Stimulated activated naive CD8-positive, alpha-beta T cell treated with anti-CD3 and anti-CD28 coated beads, Interleukin-15, Interleukin-2, amounts not matched to agents 100 ng/mL and 50 ng/mL, for 24 hours (primary cell): ENCODE data around the gene TSPAN1.

ENCODE experiments used
- H3K27ac Mint-ChIP-seq: one replicate; pipeline ENCODE4 v1.8.0; 2021; ENCODE audit warnings: mild to moderate bottlenecking, mixed read lengths
- H3K27me3 Mint-ChIP-seq: one replicate; pipeline ENCODE4 v1.8.0; 2021; ENCODE audit warnings: mixed read lengths
- H3K36me3 Mint-ChIP-seq: one replicate; pipeline ENCODE4 v1.8.0; 2021; ENCODE audit warnings: low read depth, mixed read lengths
- H3K4me1 Mint-ChIP-seq: one replicate; pipeline ENCODE4 v1.8.0; 2021; ENCODE audit warnings: low read depth, mixed read lengths
- H3K4me3 Mint-ChIP-seq: one replicate; pipeline ENCODE4 v1.8.0; 2021; ENCODE audit warnings: mild to moderate bottlenecking, mixed read lengths
- H3K9me3 Mint-ChIP-seq: one replicate; pipeline ENCODE4 v1.8.0; 2021; ENCODE audit warnings: mixed read lengths

The TSPAN1 gene

GRCh38 chr1:46191033-46191701 is 16.3 kb downstream of the TSPAN1 start:
- Mint-ChIP-seq H3K27me3 (no peaks in the 10 kb centered on the region), H3K4me3 (no peak overlapping the region), H3K27ac (no peak overlapping the region), H3K4me1 (no peaks in the 10 kb centered on the region), H3K9me3 (no peaks in the 10 kb centered on the region), H3K36me3 (peaks cover 21% of the 10 kb centered on the region)

GRCh38 chr1:46192171-46192570 is 17.3 kb downstream of the TSPAN1 start:
- no peak overlapping the region for H3K27ac Mint-ChIP-seq
- no peak overlapping the region for H3K4me3 Mint-ChIP-seq
- peaks cover 21% of the 10 kb centered on the region for H3K36me3 Mint-ChIP-seq
- no peaks in the 10 kb centered on the region for H3K27me3 Mint-ChIP-seq
- H3K9me3 Mint-ChIP-seq: no peaks in the 10 kb centered on the region
- peaks cover 7% of the 10 kb centered on the region for H3K4me1 Mint-ChIP-seq

- Mint-ChIP-seq H3K9me3 (no peaks in the 10 kb centered on the region), H3K36me3 (peaks cover 21% of the 10 kb centered on the region), H3K27me3 (no peaks in the 10 kb centered on the region), H3K4me3 (no peak overlapping the region), H3K4me1 (peaks cover 11% of the 10 kb centered on the region), H3K27ac (no peak overlapping the region)
Measured at GRCh38 chr1:46193285-46193684, 18.4 kb downstream of the TSPAN1 start.

- Mint-ChIP-seq H3K36me3 (peaks cover 21% of the 10 kb centered on the region), H3K4me1 (peaks cover 14% of the 10 kb centered on the region), H3K27me3 (no peaks in the 10 kb centered on the region), H3K4me3 (no peak overlapping the region), H3K9me3 (no peaks in the 10 kb centered on the region), H3K27ac (no peak overlapping the region)
Measured at GRCh38 chr1:46193984-46194570, 19.2 kb downstream of the TSPAN1 start.

GRCh38 chr1:46194641-46195193 is 19.8 kb downstream of the TSPAN1 start:
- Mint-ChIP-seq H3K27me3 (no peaks in the 10 kb centered on the region), H3K9me3 (no peaks in the 10 kb centered on the region), H3K4me1 (peaks cover 19% of the 10 kb centered on the region), H3K27ac (no peak overlapping the region), H3K36me3 (peaks cover 16% of the 10 kb centered on the region), H3K4me3 (no peak overlapping the region)

- Mint-ChIP-seq H3K36me3 (peaks cover 16% of the 10 kb centered on the region), H3K9me3 (no peaks in the 10 kb centered on the region), H3K27me3 (no peaks in the 10 kb centered on the region), H3K4me3 (no peak overlapping the region), H3K27ac (no peak overlapping the region), H3K4me1 (peaks cover 19% of the 10 kb centered on the region)
Measured at GRCh38 chr1:46196609-46197008, 21.7 kb downstream of the TSPAN1 start.

- Mint-ChIP-seq H3K27me3 (no peaks in the 10 kb centered on the region), H3K4me3 (peak overlapping the region; percentile 88), H3K36me3 (peaks cover 14% of the 10 kb centered on the region), H3K4me1 (peaks cover 20% of the 10 kb centered on the region), H3K9me3 (no peaks in the 10 kb centered on the region), H3K27ac (peak overlapping the region; percentile 85)
Measured at GRCh38 chr1:46197560-46197963, 22.7 kb downstream of the TSPAN1 start.

GRCh38 chr1:46197964-46198811 is 23.3 kb downstream of the TSPAN1 start, which contains the start of gene POMGNT1:
Gene POMGNT1, minus strand, starts transcription at chr1:46198434. Its CDS starts 613 bp downstream, at chr1:46197821.
- Mint-ChIP-seq H3K27ac (peak within 1 kb of the TSS; percentile 85), H3K36me3 (peaks cover 10% of the 10 kb centered on the region), H3K27me3 (no peaks in the 10 kb centered on the region), H3K4me3 (peak within 1 kb of the TSS; percentile 88), H3K9me3 (no peaks in the 10 kb centered on the region), H3K4me1 (peaks cover 25% of the 10 kb centered on the region)

- Mint-ChIP-seq H3K4me3 (peak overlapping the region; percentile 88), H3K9me3 (no peaks in the 10 kb centered on the region), H3K4me1 (peaks cover 28% of the 10 kb centered on the region), H3K27ac (no peak overlapping the region), H3K27me3 (no peaks in the 10 kb centered on the region), H3K36me3 (peaks cover 7% of the 10 kb centered on the region)
Measured at GRCh38 chr1:46199233-46199749, 24.4 kb downstream of the TSPAN1 start.

GRCh38 chr1:46203738-46204405 is 29.0 kb downstream of the TSPAN1 start:
- Mint-ChIP-seq H3K27me3 (no peaks in the 10 kb centered on the region), H3K9me3 (no peaks in the 10 kb centered on the region), H3K36me3 (no peaks in the 10 kb centered on the region), H3K4me1 (peaks cover 15% of the 10 kb centered on the region), H3K27ac (no peak overlapping the region), H3K4me3 (peak overlapping the region; percentile 55)

- Mint-ChIP-seq H3K4me3 (peak overlapping the region; percentile 55), H3K36me3 (no peaks in the 10 kb centered on the region), H3K27me3 (no peaks in the 10 kb centered on the region), H3K9me3 (no peaks in the 10 kb centered on the region), H3K27ac (no peak overlapping the region), H3K4me1 (peaks cover 11% of the 10 kb centered on the region)
Measured at GRCh38 chr1:46204406-46204742, 29.5 kb downstream of the TSPAN1 start.

GRCh38 chr1:46205141-46205540 is 30.3 kb downstream of the TSPAN1 start:
- Mint-ChIP-seq H3K4me3 (no peak overlapping the region), H3K9me3 (no peaks in the 10 kb centered on the region), H3K27ac (no peak overlapping the region), H3K4me1 (peaks cover 9% of the 10 kb centered on the region), H3K27me3 (no peaks in the 10 kb centered on the region), H3K36me3 (no peaks in the 10 kb centered on the region)

- Mint-ChIP-seq H3K36me3 (no peaks in the 10 kb centered on the region), H3K4me3 (no peak overlapping the region), H3K9me3 (no peaks in the 10 kb centered on the region), H3K27ac (no peak overlapping the region), H3K4me1 (peaks cover 9% of the 10 kb centered on the region), H3K27me3 (no peaks in the 10 kb centered on the region)
Measured at GRCh38 chr1:46205791-46206190, 30.9 kb downstream of the TSPAN1 start.

GRCh38 chr1:46206399-46206798 is 31.5 kb downstream of the TSPAN1 start:
- H3K4me1 Mint-ChIP-seq: peaks cover 9% of the 10 kb centered on the region
- H3K27me3 Mint-ChIP-seq: no peaks in the 10 kb centered on the region
- H3K27ac Mint-ChIP-seq: no peak overlapping the region
- no peaks in the 10 kb centered on the region for H3K9me3 Mint-ChIP-seq
- H3K4me3 Mint-ChIP-seq: no peak overlapping the region
- no peaks in the 10 kb centered on the region for H3K36me3 Mint-ChIP-seq
